Lower leg skin (tissue), 3 donors: ENCODE data around the gene MGLL.

Experiments
- CTCF ChIP-seq, 3 donors: fragments of 450-650 bp; IDR thresholded peaks; one replicate each; pipeline ENCODE4 v1.5.1; 2016; ENCODE audit warnings: antibody characterized with exemption in 3 of 3, mild to moderate bottlenecking in 3 of 3, moderate library complexity in 2 of 3
- POLR2A ChIP-seq, 2 donors: fragments of 450-650 bp; IDR thresholded peaks; one replicate each; pipeline ENCODE4 v1.6.1; 2016 to 2017; ENCODE audit warnings: antibody characterized with exemption in 2 of 2, mild to moderate bottlenecking in 1 of 2, moderate library complexity in 1 of 2

- no peak for TF ChIP-seq POLR2A (IDR thresholded peaks at IDR 0.05)
- TF ChIP-seq CTCF (IDR thresholded peaks at IDR 0.05) = no peak
Measured at GRCh38 chr3:127712461-127712860, 109.9 kb downstream of the MGLL start.
